Left colon (tissue), 2 donors: ENCODE measurements around the gene TP53. TPM values are rescaled to one million over a fixed set of nuclear protein-coding genes. Genes with fewer than 3 reads are reported as not detected.
A peak's percentile ranks its signal among the peaks of the same experiment; 100 is the strongest.
"Not testable (repeated sequence)": the region's sequence is repeated elsewhere in the genome, so short reads cannot be mapped to it uniquely, and the experiment has no call there.

Source experiments
- ATAC-seq: fragments of 200-7000 bp; cut with Tn5 transposase; one replicate; pipeline ENCODE4 v1.9.1; 2020; ENCODE audit warnings: mild to moderate bottlenecking, moderate library complexity
- DNase-seq, 2 donors: peaks; one replicate each; pipeline ENCODE4 v3.0.0-alpha.2; 2020
- intact Hi-C, 2 donors: fragments of 100-400 bp; cut with DNase I in 1 of 2; cut with micrococcal nuclease in 1 of 2; formaldehyde crosslinking; loops; one replicate each; pipeline versions ENCODE4 v1.11.2 to v1.14.0; 2022; cut with DNase I, micrococcal nuclease
- total RNA-seq, 2 donors: library from RNA; stranded (reverse); fragmentation: NEBNext Ultra II Directional; extraction: Animal tissue kit (Norgen Biotek cat#: 25700); gene quantifications; one replicate each; pipeline ENCODE4 v1.2.1, GENCODE V29; 2021
- donor health status: DM: no; HTN: no; CAD: no.
- donor health status: DM: yes; HTN: yes; CAD: no.

Gene TP53
- total RNA-seq, 2 donors from 2014 or later = 47.3 to 60.0 TPM

DNA sequence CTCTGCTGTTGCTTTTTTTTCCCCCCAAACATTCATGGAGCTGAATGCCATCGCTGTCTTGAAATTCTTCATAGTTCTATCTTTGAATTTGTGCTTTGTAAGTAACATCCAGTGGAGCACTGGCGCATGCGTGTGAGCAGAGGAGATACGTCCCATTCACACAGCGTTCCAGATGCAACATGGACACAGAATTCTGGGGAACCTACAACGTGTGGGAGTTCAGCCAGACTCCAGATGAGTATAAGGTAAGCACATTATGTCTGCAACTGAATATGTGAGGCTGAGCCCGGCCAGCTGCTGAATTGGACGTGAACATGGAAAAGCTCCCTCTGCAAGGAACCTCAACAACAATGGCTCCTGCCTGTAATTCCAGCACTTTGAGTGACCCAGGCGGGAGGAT is 40.8 kb downstream of the TP53 start:
- intact Hi-C loops = no loop called here
- no peak for DNase-seq
- ATAC-seq = no peak

DNA sequence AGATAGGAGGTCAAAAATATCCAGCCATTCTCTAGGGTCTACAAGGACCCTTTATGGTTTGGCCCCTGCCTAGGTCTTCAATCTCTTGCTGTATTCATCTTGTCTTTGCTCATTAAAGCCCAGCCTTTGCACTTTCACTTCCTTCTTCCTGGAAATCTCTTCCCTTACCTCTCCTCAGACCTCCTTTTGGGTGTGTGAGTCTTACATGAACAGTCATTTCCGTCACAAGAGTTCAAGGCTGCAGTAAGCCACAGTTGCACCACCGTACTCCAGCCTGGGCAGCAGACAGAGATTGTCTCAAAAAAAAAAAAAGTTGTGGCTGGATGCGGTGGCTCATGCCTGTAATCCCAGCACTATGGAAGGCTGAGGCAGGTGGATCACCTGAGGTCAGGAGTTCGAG is 42.5 kb downstream of the TP53 start:
- no peak for DNase-seq
- intact Hi-C loops = no loop called here
- ATAC-seq = peak; percentile 34

DNA sequence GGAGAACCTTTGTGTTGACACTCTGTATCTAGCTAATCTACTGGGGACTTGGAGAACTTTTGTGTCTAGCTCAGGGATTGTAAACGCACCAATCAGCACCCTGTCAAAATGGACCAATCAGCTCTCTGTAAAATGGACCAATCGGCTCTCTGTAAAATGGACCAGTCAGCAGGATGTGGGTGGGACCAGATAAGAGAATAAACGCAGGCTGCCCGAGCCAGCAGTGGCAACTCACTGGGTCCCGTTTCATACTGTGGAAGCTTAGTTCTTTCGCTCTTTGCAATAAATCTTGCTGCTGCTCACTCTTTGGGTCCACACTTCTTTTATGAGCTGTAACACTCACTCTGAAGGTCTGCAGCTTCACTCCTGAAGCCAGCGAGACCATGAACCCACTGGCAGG is 45.7 kb downstream of the TP53 start:
- intact Hi-C loops, ATAC-seq, DNase-seq: not testable (repeated sequence)

DNA sequence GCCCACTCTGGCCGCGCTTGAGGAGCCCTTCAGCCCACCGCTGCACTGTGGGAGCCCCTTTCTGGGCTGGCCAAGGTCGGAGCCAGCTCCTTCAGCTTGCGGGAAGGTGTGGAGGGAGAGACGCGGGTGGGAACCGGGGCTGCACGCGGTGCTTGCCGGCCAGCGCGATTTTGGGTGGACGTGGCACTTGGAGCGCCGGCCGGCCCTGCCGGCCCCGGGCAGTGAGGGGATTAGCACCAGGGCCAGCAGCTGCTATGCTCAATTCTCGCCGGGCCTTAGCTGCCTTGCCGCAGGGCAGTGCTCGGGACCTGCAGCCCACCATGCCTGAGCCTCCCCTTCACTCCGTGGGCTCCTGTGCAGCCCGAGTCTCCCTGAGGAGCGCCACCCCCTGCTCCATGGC is 46.5 kb downstream of the TP53 start:
- DNase-seq (no peak), ATAC-seq (no peak)
- intact Hi-C loops = no loop called here

DNA sequence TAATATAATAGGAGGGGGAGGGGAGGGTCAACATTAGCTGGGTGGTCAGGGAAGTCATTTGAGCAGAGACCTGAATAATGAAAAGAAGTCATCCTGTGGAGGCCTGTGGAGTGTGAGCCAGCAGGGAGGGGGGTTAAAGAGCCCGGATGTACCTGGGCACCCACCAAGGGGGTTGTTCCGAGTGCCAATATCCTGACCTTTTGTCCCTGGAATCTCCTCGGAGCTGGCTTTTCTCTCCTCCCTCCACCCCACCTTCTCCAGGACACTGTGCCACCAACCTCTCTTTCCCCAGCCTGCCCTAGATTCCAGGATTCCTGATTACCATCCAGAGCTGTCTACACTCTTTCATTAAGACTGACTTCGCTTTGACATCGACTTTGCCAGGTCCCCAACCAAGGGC is 51.1 kb downstream of the TP53 start:
- intact Hi-C loops = loop anchor here in 1 of 2 donors (10.0 kb wide), 1 partner anchor 49 kb away; the partner anchor contains the start of genes TP53 and WRAP53
- no peak for DNase-seq
- no peak for ATAC-seq

DNA sequence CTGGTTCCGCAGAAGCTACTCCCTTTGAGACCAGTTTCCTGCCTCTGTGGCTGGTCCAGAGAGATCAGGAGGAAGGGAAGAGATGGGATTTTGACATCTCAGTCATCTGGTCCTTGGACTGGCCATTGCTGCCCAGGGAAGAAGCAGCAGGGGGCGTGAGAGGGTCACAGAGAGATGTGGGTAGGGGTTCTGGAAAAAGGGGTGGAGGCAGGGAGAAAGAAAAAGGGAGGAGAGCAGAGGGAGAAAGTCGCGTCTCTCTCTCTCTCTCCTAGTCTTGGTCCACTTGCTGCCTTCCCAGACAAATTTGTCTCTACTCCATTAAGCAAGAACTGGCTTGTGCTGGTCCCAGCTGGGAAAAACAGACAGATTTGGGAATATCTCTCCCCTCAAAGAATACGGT is 52.9 kb downstream of the TP53 start:
- intact Hi-C loops = loop anchor here in 1 of 2 donors (10.0 kb wide), 1 partner anchor 50 kb away; the partner anchor contains the start of genes TP53 and WRAP53
- DNase-seq = peak in 1 of 2 donors; percentile 48
- ATAC-seq = peak; percentile 45

DNA sequence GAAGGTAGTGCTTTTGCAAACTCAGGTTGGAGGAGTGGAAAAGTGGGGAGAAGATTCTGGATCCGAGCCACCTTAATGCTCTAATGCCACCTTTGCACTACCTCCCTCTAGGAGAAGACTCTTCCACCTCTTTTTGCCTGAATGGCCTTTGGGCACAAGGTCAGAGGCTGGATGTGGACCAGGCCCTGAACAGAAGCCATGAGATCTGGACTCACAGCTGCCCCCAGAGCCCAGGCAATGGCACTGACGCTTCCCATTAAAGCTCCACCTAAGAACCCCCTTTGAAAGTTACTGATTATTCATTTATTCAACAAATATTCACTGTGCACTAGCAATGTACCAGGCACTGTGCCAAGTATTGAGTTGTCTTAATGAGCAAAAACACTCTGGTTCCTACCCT is 54.2 kb downstream of the TP53 start:
- ATAC-seq = no peak
- intact Hi-C loops = loop anchor here in 1 of 2 donors (10.0 kb wide), 1 partner anchor 52 kb away; the partner anchor contains the start of genes TP53 and WRAP53
- no peak for DNase-seq

DNA sequence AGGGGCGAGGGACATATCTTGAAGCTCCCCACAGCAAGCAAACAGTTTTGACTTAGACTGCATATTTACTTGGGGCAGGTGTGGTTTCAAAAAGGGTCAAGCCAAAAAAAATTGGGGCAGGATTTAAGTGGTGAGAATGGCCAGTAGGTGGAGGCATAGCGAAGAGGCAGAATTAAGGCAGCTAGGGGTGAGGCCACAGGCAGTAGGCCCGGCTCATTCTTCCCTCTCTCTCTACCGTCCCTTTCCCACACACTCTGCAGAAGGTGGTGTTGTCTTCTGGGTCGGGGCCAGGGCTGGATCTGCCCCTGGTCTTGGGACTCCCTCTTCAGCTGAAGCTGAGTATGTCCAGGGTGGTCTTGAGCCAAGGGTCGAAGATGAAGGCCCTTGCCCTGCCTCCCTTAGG is 54.8 kb downstream of the TP53 start:
- intact Hi-C loops = loop anchor here in 1 of 2 donors (10.0 kb wide), 1 partner anchor 52 kb away; the partner anchor contains the start of genes TP53 and WRAP53
- peak in 1 of 2 donors; percentile 37 for DNase-seq

DNA sequence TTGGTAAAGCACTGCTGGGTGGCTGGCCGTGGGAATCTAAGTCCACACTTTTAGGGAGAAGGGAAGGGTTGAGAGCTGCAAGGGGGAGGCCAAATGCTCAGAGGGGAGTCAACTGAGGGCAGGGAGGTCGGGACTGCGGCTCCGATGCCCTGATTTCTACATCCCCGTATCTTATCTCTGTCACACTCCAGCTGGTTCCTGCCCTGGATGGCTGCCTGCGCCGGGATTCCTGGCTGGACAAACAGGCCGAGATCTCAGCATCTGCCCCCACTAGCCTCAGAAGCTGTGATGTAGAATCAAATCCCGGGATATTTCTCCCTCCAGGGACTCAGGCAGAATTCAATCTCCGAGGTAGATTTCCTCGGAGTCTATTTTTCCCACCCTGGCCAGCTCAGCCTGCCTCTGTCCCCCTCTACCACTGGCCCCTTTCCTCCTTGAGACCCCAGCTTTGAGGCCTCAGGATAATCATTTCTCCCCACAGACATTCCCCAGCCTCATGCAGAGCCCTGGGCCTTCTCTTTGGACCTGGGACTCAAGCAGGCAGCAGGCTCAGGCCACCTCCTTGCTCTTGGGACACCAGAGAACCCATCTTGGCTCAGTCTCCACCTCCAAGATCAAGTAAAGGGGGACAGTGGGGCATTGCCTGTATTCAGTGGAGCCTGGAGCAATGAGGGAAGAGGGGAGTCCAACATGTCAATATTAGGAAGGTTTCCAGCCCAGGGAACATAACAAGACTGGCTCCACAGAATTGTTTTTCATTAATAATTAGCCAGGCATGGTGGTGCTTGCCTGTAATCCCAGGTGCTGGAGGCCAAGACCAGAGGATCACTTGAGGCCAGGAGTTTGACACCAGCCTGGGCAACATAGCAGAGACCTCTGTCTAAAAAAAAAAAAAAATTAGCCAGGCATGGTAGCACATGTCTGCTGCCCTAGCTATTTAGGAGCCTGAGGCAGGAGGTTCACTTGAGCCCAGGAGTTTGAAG is 55.6 kb downstream of the TP53 start:
- DNase-seq (no peak), ATAC-seq (no peak)
- intact Hi-C loops = loop anchor here in 1 of 2 donors (10.0 kb wide), 1 partner anchor 53 kb away; the partner anchor contains the start of genes TP53 and WRAP53

More for the DNA sequence above, 54.8 kb downstream of the TP53 start:
- ATAC-seq = peak; percentile 49

DNA sequence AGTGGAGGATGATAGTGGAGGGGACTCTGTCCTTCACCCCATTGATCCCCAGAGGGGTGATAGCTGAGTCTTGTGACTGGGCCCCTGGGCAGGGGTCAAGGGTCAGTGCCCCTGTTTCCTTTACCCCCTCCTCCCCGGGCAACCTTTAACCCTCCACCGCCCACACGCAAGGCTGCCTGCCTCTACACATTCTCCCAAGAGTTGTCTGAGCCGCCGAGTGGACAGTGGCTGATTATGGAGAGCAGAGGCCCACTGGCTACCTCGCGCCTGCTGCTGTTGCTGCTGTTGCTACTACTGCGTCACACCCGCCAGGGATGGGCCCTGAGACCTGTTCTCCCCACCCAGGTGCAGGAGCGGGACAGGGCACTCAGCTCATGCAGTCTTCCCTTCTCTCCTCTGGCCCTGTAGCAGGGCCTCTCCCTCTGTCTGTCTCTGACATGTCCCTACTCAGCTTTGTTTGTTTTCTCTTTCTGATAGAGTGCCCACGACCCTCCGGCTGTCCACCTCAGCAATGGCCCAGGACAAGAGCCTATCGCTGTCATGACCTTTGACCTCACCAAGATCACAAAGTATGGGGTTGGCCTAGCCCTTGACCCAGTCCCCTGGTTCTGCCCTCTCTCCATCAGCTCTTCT is 57.2 kb downstream of the TP53 start, which contains the start of gene SHBG:
TSS of gene SHBG (plus strand) at position 197 of the 633 bp plus-strand sequence. CDS start at position 235, 38 bp downstream.
- no peak for ATAC-seq
- intact Hi-C loops = loop anchor here in 1 of 2 donors (10.0 kb wide), 1 partner anchor 55 kb away; the partner anchor contains the start of genes TP53 and WRAP53
- no peak for DNase-seq

DNA sequence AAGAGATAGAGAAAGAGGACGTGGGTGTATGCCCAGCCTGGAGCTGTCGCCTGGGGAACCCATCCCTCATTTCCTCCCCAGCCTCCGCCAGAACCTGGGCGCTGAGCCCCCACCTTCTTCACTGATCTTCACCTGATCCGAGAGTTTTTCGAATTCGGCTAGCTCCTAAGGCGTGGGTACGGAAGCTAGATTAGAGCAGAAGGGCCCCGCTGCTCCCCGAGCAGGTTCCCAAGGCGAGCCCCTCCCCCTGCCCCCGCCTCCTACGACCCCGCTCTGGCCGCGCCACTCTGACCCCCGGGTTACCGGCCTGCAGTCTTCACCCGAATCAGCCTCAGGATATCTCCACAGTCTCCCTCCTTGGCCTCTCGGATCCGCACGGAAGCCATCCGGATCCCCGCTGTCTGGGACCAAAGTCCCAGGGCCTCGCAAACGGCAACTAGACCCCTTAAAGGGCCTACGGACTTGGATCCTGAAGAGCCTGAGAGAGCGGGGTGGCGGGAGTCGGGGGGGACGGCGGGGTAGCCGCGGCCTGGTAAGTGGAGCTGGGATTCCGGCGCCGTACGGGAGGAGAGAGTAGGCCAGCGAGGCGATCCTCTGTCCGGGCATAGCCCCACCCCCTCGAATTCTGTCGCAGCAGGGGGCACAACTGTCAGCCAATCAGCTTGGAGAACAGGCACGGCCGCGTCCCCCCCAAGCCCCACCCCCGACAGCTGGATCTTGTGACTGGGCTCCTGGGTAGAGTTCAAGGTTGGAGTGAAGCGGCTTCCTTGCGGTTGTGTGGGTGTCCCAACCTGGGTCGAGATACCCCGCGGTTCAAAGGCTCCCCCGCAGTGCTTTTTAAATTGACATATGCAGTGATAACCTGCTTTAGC is 59.8 kb downstream of the TP53 start, which contains the start of gene SAT2:
TSS of gene SAT2 (minus strand) at position 572 of the 872 bp plus-strand sequence. CDS start at position 386, 186 bp downstream.
- ATAC-seq = peak; percentile 95

DNA sequence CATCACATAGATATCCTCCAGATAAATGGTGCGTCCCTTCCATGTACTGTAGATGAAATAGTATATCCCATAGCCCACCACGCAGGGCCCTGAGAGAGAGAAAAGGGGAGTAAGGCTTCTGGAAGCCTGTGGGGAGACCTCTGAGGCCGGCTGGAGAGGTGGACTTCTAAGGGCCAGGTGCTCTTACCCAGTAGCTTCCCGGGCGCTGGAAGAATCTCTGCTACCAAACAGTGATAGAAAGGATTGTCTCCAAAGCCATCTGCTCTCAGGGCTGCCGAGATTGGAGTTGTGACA is 60.4 kb downstream of the TP53 start:
- intact Hi-C loops = no loop called here
- no peak for ATAC-seq
- no peak for DNase-seq

More for the DNA sequence above, 59.8 kb downstream of the TP53 start, which contains the start of gene SAT2:
- intact Hi-C loops = no loop called here
- DNase-seq = peak; percentile 94 to 98

DNA sequence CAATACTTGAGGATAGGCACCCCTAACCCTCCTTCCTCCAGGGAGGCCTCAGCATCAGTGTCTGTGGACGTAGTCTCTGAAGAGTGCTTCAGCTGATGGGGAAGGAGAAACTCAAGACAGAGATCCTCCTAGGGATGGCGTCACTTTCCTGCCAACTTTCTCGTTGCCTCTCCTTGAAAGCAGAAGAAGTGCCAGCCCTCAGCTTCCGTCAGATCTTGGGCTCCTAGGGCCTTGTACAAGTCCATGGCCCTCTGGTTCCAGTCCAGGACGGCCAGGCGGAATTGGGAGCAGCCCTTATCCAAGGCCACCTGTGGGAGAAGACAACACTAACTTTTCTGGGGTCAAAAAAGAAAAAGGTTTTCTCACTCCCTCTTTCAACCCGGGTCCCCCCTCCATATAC is 61.0 kb downstream of the TP53 start:
- DNase-seq = no peak
- no peak for ATAC-seq
- intact Hi-C loops = no loop called here

DNA sequence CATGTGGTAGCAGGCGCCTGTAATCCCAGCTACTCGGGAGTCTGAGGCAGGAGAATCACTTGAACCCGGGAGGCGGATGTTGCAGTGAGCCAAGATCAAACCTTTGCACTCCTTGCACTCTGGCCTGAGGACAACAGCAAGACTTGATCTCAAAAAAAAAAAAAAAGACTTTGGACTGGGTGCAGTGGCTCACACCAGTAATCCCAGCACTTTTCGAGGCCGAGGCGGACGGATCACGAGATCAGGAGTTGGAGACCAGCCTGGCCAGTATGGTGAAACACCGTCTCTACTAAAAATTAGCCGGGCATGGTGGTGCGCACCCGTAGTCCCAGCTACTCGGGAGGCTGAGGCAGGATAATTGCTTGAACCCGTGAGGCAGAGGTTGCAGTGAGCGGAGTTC is 61.5 kb downstream of the TP53 start:
- intact Hi-C loops, DNase-seq, ATAC-seq: not testable (repeated sequence)

DNA sequence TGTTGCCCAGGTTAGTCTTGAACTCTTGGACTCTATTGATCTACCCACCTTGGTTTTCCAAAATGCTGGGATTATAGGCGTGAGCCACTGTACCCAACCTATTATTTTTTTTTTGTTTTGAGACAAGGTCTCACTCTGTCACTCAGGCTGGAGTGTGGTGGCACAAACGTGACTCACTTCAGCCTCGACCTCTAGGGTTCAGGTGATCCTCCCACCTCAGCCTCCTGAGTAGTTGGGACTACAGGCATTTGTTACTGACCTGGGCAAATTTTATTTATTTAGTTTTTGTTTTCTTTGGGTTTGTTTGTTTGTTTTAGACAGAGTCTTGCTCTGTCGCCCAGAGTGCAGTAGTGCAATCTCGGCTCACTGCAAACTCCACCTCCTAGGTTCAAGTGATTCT is 63.6 kb downstream of the TP53 start:
- intact Hi-C loops = no loop called here
- ATAC-seq (no peak), DNase-seq (no peak)

DNA sequence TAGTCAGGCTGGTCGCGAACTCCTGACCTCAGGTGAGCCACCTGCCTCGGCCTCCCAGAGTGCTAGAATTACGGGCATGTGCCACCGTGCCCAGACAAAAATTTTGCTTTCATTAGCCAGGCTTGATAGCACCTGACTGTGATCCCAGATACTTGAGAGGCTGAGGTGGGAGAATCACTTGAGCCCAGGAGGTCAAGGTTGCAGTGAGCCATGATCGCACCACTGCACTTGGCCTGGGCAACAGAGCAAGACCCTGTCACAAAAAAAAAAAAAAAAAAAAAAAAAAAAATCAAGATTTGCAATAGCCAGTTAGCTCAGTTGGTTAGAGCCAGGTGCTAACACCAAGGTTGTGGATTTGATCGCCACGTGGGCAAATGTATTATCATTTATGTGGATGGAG is 66.5 kb downstream of the TP53 start:
- DNase-seq (no peak), ATAC-seq (no peak)
- intact Hi-C loops = no loop called here

DNA sequence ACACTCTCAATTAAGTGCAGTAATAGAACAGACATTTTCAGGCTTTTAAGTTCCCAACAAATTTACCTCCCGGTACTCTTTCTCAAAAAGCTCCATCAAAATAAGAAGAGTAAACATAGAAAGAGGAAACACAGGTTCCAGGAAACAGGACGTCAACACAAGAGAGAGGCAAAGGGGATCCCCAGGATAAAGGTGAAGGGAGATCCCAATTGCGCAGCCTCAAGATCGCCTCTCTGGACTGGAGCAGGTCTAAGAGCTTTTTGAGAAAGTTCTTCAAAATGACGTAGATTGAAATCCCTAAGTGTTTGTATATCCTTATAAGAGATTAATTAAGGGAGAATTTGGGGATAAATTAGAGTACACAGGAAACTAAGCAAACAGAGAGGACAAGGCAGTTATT is 68.7 kb downstream of the TP53 start:
- no peak for ATAC-seq
- intact Hi-C loops = no loop called here

More for the DNA sequence above, 68.7 kb downstream of the TP53 start:
- no peak for DNase-seq
